Stimulated activated CD8-positive, alpha-beta memory T cell treated with anti-CD3 and anti-CD28 coated beads, Interleukin-7, amount 100 ng/mL, for 48 hours (primary cell): Measurements from ENCODE around the gene NSD1.
"Not testable (repeated sequence)": the region's sequence is repeated elsewhere in the genome, so short reads cannot be mapped to it uniquely, and the experiment has no call there.

Experiments
- DNase-seq, 2 donors: peaks; one replicate each; pipeline ENCODE4 v3.0.0-alpha.2; 2020; ENCODE audit warnings: low read depth in 1 of 2; ENCODE audit errors: extremely low read depth in 1 of 2

Gene NSD1

DNA sequence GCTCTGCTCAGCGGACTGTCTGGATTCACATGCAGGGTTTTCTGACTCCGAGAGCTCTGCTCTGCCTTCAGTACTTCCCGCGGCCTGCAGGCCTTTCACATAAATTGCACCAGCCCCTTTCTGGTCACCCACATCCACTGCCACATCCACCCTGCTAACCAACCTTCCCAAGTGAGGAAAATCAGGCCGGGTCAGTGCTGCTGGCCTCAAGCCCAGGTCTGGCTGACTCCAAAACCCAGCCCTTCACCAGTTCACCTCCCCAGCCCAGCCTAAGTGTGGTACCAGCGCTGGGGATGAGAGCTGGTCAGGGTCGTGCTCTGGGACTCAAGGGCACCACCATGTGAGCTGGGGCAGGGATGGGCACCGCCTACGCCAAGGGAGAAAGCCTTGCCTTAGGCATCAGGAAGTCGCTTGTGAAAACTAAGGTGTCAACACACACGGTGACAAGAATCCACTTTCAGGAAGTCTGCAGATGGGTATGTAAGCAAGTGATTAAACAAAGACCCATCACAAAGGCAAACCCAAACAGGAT, 205.6 kb downstream of the NSD1 start:
- DNase-seq = no peak

DNA sequence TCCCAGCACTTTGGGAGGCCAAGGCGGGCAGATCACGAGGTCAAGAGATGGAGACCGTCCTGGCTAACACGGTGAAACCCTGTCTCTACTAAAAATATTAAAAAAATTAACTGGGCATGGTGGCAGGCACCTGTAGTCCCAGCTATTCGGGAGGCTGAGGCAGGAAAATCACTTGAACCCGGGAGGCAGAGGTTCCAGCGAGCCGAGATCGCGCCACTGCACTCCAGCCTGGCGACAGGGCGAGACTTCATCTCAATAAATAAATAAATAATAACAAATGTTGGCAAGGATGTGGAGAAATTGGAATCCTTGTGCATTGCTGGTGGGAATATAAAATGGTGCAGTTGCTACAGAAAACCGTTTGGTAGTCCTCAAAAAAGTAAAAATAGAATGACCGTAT, 209.4 kb downstream of the NSD1 start:
- DNase-seq = not testable (repeated sequence)

DNA sequence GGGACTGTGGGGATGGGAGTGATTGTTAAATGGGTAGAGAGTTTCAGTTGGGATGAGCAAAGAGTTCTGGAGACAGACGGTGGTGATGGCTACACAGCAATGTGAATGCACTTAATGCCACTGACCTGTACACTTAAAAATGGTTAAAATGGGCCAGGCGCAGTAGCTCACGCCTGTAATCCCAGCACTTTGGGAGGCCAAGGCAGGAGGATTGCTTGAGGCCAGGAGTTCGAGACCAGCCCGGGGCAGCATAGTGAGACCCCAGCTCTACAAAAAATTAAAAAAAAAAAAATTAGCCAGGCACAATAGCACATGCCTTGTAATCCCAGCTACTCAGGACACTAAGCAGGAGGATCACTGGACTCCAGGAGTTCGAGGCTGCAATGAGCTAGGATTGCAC, 210.2 kb downstream of the NSD1 start:
- no peak for DNase-seq

DNA sequence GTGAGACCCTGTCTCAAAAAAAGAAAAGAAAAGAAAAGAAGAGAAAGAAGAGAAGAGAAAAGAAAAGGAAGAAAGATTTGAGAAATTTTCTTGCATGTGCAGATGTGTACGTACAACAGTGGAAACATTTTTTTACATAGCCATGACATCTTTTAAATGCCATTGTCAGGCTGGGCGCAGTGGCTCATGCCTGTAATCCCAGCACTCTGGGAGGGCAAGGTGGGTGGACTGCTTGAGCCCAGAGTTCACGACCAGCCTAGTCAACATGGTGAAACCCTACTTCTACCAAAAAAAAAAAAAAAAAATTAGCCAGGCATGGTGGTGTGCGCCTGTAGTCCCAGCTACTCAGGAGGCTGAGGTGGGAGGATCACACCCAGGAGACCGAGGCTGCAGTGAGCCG, 211.3 kb downstream of the NSD1 start:
- DNase-seq = no peak

DNA sequence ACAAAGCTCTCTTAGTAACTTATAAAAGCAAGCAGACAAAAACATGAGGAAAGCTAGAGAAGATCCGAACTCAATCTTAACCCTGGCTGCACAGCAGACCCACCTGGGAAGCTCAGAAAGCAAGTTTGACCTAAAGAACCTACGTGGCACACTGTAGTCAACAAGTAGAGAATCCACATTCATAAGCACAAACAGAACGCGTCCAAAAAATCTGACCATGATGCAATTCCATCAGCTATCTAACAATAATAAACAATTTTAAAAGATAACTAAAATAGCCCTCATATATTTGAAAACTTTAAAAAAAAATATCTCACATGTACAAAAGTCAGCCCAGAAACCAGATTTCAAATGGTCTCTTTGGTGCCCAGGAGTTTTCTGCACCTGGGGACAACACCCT, 213.2 kb downstream of the NSD1 start:
- DNase-seq = no peak

DNA sequence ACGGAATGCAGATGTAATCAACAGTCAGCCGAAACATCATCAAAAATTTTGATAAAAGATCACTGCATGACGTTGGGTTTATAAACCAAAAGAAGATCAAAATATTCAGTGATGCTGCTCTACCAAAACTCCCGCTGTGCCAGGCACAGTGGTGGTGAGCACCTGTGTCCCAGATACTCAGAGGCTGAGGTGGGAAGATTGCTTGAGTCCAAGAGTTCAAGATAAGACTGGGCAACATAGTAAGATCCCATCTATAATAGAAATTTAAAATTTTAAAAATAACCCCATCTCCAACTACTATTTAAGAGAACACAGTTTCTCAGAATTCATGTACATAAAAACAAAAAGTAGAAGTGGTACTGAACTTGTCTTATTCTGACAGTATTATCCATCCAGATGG, 214.1 kb downstream of the NSD1 start:
- DNase-seq = no peak

DNA sequence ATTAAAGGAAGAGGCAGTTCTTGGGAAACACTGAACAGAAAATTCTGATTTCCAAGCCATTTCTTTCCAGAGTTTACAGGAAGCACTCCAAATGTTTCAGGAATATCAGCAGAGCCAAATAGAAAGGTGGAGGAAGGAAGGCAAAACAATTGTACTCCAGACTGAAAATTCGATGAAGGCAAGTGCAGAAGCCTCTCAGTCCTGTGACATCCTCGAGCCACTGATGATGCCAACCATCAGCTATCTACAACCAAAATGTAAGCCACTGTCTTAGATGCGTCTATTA, 215.7 kb downstream of the NSD1 start:
- DNase-seq = no peak

DNA sequence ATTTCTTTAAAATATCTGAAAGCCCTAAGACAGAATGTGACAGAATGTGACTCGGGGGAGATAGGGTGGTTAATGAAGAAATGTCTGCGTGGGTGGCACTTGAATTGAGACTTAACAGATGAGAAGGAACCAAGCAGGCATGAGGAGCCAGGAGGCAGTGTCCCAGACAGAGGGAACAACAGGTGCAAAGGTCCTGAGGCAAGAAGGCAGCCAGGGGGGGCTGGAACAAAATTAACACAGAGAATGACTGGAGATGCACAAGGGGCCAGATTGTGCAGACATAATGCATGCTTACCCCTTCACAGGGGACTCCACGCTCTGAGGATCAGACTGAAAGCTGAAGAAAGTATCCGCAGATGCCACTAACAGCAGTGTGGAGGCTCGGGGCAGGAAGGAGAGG, 216.2 kb downstream of the NSD1 start:
- no peak for DNase-seq
